Activated CD4-positive, alpha-beta T cell treated with anti-CD3 and anti-CD28 coated beads, Interleukin-2, amount 50 U/mL, for 48 hours (primary cell): ENCODE measurements around the gene ZFP1.
"Not testable (repeated sequence)": the region's sequence is repeated elsewhere in the genome, so short reads cannot be mapped to it uniquely, and the experiment has no call there.

Source experiments
- DNase-seq, 2 experiments: peaks; one replicate each; pipeline ENCODE4 v3.0.0-alpha.2; 2020

The ZFP1 gene

GRCh38 chr16:75160386-75160785, 12.1 kb downstream of the ZFP1 start:
- no peak for DNase-seq

GRCh38 chr16:75169899-75170405, 21.6 kb downstream of the ZFP1 start:
- no peak for DNase-seq

GRCh38 chr16:75172578-75172977, 24.3 kb downstream of the ZFP1 start:
- DNase-seq = no peak

- DNase-seq = no peak
These were observed 26.8 kb downstream of the ZFP1 start for GRCh38 chr16:75175074-75175473.

GRCh38 chr16:75176926-75177325, 28.6 kb downstream of the ZFP1 start:
- DNase-seq = no peak

- DNase-seq = no peak
These were observed 30.9 kb downstream of the ZFP1 start for GRCh38 chr16:75179208-75179607.

GRCh38 chr16:75181630-75182029, 33.3 kb downstream of the ZFP1 start:
- DNase-seq = no peak

GRCh38 chr16:75188832-75189477, 40.6 kb downstream of the ZFP1 start:
- DNase-seq = no peak

GRCh38 chr16:75189638-75190245, 41.4 kb downstream of the ZFP1 start:
- no peak for DNase-seq

- no peak for DNase-seq
These were observed 44.4 kb downstream of the ZFP1 start for GRCh38 chr16:75192606-75193264.

- no peak for DNase-seq
These were observed 44.9 kb downstream of the ZFP1 start for GRCh38 chr16:75193265-75193650.

GRCh38 chr16:75193730-75194444, 45.6 kb downstream of the ZFP1 start:
- no peak for DNase-seq

- no peak for DNase-seq
These were observed 47.8 kb downstream of the ZFP1 start for GRCh38 chr16:75195811-75196790.

GRCh38 chr16:75196836-75197235, 48.5 kb downstream of the ZFP1 start:
- DNase-seq = no peak

GRCh38 chr16:75197522-75198134, 49.3 kb downstream of the ZFP1 start:
- DNase-seq = no peak

- no peak for DNase-seq
These were observed 49.8 kb downstream of the ZFP1 start for GRCh38 chr16:75198135-75198600.

- no peak for DNase-seq
These were observed 53.8 kb downstream of the ZFP1 start for GRCh38 chr16:75202069-75202590.

- no peak for DNase-seq
These were observed 54.8 kb downstream of the ZFP1 start for GRCh38 chr16:75203096-75203495.

GRCh38 chr16:75203667-75204409, 55.5 kb downstream of the ZFP1 start:
- DNase-seq = no peak

GRCh38 chr16:75204410-75204758, 56.1 kb downstream of the ZFP1 start:
- DNase-seq = no peak

- not testable (repeated sequence) for DNase-seq
These were observed 56.6 kb downstream of the ZFP1 start for GRCh38 chr16:75204905-75205304.
